Pons (tissue), 1 donor: ENCODE measurements around the gene SDF2L1.

Source experiments
- DNase-seq: peaks from one replicate; pipeline ENCODE4 v3.0.0-alpha.2; 2016; ENCODE audit warnings: low spot score

Gene SDF2L1

DNA sequence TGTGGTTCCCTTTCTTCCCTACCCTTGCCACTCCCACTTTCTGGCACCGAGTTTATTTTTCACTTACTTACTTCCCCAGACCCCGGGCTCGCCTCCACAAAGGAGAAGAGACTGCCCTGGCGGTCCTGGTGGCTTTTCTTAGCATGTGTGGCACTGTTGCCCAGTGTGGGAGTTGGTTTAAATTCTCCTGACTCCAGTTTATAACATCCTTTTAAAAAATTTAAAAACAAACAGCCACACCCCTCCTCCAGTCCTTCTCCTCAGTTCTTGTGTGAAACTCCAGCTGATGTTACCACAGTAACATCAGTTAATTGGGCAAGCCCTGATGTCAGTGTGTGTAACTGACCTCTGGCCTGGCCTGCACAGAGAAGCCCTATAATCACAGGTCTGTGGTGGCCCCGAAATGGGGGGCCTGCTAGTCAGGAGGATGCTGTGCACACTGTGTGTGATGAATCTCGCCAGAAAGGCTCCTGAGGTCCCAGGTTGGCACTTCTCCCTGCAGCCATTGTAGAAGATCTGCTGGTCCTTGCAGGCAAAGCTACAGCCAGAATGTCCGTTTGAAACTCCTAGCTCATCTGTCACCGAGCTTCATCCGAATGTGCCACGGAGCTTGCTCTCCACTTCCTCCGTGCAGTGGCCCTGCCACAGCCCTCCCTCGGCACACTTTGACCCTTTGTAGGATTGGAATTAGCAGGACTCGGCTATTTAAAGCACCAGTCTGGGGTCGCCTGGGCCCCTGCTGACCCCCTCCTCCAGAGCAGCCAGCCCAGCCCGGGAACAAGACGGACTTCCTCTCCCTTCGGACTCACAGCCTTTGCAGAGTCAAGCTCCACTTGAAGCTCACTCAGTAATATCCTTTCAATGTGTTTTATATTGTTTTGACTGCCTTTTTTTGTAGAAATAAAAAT lies 19.8 kb upstream of the SDF2L1 start:
- no peak for DNase-seq

DNA sequence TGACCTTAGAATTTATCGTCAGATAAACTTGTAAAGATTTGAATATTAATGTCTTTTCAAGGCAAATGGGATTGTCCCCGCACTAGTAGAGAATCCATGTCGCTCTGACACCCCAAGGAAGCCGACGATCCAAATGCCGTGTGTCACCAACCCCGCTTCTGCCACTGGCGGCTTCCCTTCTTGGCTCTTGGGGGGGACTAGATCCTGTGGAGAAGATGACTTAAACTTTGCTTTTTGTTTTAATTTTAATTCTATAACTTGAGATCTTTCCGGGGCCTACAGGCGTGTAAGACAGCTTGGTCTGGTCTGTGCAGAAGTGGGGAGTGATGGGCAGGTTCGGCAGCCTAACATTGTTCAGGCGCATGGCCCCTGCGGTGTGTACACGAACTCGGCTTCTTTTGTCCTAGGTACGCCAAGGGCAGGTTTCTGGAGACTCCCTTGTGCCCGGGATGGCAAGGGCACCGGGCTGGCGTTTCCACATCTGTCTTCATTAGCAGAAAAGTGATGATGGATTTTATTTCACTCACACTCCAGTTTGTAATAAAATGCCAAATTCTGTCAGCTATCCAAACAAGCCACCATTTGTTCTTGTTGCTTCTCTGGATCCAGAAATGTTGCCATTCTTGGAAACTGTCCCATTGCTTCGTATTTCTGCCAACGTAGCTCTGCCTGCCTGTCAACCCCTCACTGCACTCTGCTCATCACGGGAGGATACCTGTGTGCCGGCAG lies 19.0 kb upstream of the SDF2L1 start:
- DNase-seq = peak; percentile 79

DNA sequence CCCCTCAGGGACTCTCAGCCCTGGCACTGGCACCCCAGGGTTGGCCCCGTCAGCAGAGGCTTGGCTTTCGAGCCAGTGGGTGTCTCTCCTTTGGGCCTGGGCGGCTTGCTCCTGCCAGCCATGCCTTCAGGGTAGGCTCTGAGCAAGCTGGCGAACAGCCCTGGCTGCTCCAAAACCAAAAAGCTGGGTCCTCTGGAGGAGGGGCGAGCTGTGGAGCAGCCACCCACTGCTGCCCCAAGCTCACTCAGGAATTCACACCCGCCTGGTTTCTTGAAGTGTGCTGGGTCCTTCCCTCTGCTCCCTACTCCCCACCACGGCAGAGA lies 18.5 kb upstream of the SDF2L1 start:
- DNase-seq = no peak

DNA sequence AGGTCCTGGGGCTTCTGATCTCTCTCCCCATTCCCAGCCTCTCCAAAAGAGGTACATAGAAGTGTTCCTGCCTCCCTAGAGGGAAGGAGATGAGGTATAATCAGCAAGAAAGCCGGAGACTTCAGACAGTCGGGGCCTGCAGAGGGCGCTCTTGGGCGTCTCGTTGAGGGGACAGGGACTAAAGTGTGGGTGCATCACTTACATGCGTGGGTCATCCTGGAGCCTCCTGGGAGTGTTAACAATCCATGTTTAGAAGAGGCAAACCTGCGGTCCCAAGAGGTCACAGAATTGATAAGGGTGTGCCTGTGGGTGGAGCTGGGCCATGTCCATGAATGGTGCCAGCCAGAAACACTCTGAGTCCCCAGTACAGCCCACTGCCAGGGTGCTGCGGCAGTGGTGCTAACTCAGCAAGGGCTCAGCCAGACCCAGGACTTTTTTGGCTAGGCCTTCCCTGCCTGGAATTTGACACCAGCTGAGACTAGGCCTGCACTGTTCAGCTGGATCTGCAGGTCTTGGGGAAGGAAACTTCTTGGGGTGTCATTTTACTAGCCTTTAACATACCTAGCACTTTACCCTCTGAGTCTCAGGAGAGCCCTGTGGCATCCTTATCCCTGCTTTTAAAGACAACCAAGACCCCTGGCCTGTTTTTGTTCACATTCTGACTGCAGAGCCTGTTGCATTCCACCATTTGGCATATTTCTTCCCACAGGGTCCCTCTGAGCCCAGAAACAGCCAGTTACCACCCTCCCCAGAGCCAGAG lies 17.8 kb upstream of the SDF2L1 start:
- no peak for DNase-seq

DNA sequence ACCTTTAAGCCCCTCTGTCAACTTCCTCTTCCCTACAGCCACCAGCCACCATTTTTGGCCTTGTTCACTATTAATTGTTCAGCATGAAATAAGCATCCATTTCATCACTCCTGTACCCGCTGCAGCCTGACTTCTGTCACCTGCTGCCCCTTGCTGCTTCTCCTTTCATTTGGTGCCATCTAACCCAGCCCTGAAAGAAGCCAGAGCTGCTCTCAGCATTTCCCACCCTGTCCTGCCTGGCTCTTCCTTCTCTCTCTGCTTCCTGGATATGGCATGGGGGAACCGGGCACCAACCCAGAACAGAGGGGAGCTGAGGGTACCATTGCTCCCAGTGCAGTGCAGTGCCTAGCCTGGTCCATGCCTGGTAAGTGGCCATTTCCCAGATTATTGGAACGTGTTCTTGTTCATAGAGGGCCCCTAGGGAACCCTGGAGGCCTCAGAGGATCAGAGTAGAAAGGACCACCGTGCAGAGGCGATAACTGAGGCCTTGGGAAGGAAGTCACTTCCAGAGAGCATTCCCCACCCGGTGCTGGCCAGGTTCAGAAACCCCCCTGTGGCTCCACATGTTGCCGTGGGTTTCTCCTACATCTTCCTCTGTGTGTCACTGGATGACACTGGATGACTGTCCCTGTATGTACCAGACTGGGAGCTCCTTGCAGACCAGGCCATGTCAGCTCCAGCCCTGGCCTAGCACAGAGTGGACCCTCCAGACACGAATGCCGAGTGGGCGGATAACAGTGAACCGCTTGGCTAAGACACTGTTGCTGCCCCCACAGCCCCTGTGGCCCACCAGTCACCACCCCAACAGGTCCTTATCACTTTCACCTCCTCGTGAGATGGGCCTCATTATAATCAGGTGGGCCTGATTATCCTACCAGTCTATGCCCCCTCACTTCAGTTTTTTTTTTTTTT lies 17.0 kb upstream of the SDF2L1 start:
- no peak for DNase-seq

DNA sequence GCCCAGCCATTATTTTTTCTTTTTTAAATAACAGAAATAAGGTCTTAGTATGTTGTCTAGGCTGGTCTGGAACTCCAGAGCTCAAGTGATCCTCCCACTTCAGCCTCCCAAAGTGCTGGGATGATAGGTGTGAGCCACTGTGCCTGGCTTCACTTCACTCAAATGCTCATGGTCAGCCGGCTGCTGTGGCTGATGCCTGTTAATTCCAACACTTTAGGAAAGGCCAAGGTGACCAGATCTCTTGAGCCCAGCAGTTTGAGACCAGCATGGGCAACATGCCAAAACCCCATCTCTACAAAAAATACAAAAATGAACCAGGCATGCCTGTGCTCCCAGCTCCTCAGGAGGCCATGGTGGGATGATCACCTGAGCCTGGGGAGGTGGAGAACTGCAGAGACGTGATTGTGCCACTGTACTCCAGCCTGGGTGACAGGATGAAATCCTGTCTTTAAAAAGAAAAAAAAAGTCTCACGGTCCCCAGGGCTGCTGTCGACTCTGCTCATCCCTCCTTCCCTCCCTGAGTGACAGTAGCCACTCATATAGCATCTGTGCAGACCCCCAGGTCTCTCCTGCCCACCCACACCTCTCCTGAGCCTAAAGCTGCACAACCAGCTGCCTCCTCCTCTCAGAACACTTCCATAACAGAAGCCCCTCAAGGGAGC lies 15.9 kb upstream of the SDF2L1 start:
- no peak for DNase-seq

DNA sequence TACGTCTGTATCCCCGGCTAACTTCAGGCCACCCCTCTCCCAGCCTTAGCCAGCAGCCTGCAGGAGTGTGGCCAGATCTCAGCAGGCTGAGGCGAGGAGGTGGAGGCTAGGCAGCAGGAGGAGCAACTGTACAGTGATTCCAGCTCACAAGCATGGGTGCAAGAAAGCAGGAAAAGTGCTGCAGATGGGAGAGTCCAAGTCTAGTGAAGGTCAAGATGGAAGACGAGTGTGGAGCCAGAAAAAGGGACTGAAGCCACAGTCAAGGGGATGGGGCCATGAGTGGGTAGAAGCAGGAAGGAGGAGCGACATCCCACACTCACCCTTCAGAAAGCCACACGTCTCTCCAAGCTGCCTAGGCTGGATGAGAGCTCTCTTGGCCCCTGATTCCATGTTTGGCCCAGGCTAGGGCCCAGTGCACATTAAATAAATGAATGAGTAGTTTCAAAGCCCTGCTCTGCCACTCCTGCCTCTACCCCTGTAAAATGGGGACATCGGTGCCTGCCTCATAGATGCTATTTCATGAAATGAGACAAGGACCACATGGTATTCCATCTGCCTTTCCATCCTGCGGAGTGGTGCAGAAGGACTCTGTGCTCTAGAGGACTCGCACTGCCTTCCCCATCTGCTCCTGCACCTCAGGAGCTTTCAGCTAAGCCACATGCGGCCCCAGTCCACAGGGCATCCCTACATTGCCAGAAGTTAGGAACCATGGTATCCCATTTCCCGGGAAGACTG lies 15.2 kb upstream of the SDF2L1 start:
- DNase-seq = no peak

DNA sequence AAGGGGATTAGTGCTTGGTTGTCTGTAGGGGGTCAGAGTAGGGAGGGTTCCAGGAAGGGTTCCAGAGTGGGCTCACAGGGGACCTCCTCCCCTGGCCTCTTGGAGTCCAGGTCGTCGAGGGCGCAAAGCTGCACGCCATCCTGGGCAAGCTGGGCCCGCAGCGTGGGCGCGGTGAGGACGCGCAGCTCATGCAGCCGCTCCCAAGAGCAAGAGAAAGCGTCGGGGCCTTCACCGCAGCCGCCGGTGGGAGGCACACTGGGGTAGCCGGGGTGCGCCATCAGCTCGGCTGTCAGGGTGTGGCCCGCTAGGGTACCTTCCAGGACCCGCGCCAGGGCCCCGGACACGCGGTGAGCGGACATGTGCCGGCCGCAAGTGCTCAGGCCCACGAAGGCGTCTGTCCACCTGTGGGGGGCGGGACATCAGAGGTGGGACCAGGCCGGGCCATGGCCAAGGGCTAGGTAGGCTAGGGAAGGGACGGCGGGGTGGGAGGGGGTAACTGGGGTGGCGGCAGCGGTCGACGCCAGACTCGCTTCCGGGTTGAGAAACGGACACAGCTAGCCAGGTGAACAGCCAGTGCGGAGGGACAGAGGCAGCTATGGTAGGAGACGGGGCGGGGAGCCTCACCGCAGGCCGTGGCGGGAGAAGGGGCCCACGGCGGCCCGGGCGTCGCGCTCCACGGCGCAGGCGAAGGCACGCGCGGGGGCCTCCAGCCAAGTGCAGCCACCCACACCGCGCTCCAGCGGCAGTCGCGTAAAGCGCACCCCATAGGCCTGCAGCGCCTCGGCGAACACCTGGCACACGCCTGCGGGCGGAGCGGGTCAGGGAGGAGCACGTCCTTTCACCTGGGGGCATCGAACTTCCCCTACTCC lies 13.5 kb upstream of the SDF2L1 start:
- DNase-seq = no peak

DNA sequence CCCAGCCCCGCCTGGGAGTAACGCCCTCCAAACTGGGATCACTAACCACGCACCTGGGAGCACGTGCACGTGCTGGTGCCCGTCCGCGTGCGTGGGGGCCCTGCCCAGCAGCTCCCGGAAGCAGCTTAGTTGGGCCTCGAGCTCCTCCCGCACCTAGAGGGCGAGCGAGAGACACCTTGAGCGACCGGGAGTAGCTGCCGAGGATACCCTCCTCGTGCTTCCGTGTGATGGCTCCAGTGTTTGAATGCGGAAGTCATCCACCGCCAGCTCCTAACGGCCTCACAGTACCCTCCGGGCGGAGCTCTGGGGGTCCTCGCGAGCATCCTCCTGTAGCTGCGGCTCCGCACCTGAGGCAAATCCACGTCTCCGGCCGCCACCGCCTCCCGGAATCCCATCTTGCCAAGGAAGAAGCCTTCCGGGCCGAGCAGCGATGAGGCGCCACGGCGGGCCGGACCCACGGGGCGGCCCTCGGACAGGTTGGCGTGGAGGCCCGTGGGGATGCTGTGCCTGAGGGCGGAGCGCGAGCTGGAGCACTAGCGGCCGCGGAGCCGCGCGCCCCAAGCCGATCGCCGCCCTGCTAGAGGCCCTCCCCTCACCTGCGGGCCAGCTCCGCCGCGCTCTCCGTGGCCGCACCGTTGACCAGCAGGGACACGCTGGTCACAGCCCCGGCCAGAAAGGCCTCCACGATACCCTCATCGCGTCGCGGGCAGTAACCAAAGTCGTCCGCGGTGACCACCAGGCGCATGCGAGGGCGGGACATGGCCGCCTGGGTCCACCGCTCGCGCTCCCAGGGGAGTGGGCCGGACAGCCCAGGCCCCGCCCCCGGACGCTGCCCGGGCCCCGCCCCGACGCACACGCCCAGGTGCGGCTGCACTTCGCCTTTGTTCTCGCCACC lies 12.6 kb upstream of the SDF2L1 start, which contains the start of gene YDJC:
YDJC (minus strand) TSS at position 768 of the 895 bp plus-strand sequence; CDS start at position 760, 8 bp downstream.
- DNase-seq = peak; percentile 83

DNA sequence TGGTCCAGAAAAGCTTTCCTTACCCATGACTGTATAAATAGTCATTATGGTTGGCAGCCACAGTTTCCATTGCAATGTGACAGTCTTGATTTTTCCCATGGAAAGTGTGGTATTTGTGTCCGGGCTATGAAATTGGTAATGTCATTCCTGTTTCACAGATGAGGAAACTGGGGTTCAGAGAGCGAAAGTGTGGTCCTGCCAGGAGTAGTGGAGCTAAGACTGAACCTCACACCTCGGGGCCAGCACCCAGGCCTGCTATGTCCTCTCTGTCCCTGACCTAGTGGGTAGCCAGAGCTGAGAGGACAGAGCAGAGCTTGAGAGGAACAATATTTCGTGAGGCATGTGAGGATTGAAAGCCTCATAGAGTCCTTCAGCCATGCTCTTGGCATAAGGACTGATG lies 11.1 kb upstream of the SDF2L1 start:
- no peak for DNase-seq

DNA sequence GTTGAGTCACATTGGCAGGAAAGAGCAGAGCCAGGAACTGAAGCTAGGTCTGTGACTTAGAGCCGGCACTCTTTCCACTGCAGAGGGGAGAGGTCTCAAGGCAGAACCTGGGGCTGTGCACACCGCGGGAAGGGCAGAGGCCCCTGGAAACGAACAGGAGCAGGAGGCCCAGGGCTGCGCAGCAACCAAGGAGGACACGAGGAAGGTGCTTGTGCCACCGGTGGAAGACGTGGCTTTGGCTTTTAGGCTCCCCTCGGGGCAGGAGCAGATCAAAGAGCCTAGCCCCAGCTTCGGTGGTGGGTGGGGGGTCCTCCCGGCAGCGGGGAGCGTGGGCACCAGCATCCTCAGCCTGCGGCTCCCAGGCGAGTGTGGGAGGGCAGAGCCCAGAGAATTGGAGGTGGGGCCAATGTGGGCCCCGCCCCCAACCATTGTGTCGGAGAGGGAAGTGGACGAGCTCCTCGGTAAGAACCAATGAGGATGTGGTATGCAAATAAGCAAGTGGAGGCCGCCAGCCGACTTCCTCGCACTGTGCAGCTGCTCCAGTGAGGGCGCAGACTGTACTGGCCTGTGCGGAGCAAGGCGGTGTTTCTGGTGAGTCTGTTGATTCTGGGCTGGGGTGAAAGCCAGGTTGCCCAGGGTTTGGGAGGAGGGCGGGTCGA lies 9.7 kb upstream of the SDF2L1 start, which contains the start of gene CCDC116:
CCDC116 (plus strand) TSS at position 524 of the 659 bp plus-strand sequence. CDS start 422 bp downstream, outside the sequence.
- no peak for DNase-seq

DNA sequence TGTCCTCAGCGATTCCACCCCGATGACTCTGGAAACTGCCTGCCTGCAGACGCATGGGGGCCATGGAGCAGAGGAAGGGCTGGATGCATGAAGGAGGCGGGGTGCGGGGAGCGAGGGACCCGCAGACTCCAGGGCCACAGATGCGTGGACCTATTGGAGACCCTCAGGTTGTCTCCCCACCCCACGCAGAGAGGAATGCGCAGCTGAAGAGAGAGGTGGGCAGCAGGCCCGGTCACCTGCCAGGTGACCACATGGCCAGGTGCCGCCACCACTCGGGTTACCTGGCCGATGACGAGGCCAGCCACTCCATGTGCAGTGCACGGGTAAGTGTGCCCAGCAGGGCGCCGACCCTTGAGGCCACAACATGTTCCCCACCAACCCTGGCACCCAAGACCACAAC lies 9.2 kb upstream of the SDF2L1 start:
- DNase-seq = no peak

DNA sequence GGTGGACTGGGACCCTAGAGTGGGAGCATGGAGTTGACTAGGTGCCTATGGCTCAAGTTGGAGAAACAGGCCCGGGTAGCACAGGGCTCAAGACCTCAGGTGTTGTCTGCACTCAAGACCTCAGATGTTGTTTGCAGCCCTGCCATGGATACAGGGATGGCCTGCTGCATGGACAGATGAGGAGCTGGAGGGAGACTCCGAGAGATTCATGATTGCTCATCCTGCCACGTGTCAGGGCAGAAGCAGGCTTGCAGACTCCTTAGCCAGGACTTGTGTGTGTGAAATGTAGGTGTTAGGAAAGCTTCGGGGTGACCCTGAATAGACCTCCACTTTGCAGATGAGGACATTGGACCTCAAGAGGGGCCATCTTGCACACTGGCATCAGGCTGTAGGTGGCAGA lies 8.6 kb upstream of the SDF2L1 start:
- no peak for DNase-seq

DNA sequence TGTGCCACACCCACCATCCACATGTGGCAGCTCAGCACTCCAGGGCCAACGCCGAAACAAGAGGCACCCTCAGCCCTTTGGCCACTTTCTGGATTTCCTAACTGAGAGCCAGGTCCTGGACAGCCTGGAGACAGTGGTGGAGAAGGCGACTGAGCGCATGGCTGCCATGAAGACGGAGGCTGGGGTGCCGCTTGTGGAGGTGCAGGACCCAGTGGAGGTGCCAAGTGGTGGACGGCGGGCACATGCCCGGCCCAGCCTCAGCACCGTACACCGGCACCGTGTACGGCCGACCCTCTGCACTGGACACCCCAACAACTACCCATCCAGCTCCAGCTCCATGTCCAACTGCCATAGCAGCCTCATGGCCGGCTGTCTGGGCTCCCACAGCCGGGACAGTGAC lies 8.0 kb upstream of the SDF2L1 start:
- DNase-seq = no peak

DNA sequence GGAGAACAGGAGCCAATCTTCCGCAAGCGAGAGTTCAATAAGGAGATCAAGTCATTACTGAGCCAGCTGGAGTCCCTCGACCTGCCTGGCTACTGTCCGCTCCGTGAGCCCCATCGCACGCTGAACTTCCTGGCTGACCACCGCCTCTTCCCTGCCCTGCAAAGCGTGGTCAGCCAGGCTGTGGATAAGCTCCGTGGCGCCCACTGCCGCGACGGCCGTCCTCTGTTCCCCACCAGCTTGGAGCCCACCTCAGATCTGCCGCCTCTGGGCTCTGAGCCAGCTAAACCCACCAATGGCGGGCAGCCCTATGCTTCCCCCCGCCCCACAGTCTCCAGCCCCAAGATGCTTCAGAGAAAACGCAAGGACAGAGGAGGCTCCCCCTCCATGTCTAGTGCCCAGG lies 7.3 kb upstream of the SDF2L1 start:
- no peak for DNase-seq

DNA sequence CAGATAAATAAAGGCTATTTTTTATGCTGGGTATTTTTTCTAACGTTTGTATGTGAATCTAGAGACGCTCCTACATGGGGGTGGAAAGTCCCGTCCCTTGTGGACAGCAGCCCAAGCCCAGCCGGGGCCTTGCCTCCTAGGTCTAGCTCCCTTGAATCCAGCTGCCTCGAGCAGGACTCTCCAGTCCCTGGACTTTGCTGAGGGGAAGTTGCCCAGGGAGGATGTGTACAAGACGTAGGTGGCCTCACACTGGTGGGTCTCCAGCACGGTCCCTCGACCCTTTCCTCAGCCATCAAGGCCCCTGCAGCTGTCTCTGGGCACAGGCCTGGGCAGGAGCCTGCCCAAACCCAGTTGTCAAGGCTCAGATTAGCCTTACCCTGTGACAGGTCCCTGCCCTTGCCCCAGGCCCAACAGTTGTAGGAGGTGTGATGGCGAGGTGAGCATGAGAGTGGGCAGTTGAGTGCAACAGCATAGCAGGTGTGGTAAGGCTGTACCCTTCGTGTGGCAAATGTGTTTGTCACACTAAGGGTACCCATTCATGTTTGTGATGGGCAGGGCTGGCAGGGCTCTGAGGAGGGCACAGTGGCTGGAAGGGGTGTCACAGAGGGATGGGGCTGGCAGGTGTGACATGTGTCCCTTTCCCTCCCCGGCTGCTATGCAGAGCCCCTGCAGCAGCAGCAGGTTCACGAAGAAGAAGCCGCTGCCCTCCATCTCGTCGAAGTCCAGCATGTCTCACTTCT lies 6.2 kb upstream of the SDF2L1 start:
- no peak for DNase-seq
